H1 (cell line): ENCODE results near the gene CD151. TPM values are rescaled to one million over a fixed set of nuclear protein-coding genes. Genes with fewer than 3 reads are reported as not detected.

Experiments
- KDM5A ChIP-seq: fragments of 200-600 bp; IDR thresholded peaks from 2 replicates; pipeline ENCODE4 v1.7.1; 2012; ENCODE audit warnings: mild to moderate bottlenecking, low read length, inconsistent platforms, mixed read lengths
- MAFK ChIP-seq: IDR thresholded peaks from 2 replicates; pipeline ENCODE4 v1.6.1; 2012; ENCODE audit warnings: low read depth, mild to moderate bottlenecking, improper control_type of control experiment, low read length
- NANOG ChIP-seq: IDR thresholded peaks from 2 replicates; pipeline ENCODE4 v1.6.1; 2011; ENCODE audit warnings: low read length, low read depth, mild to moderate bottlenecking, inconsistent platforms; ENCODE audit not compliant: insufficient read depth, poor library complexity, severe bottlenecking
- RAD21 ChIP-seq, 2 experiments: IDR thresholded peaks in 1 of 2; conservative IDR thresholded peaks in 1 of 2; 2 replicates each; pipeline ENCODE4 v1.6.1; 2011; ENCODE audit warnings: low read depth in 2 of 2, low read length in 2 of 2, improper control_type of control experiment in 1 of 2, inconsistent platforms in 1 of 2, mild to moderate bottlenecking in 1 of 2, moderate library complexity in 1 of 2
- RFX5 ChIP-seq: IDR thresholded peaks from 2 replicates; pipeline ENCODE4 v1.6.1; 2011; ENCODE audit warnings: low read depth, low read length, improper control_type of control experiment, borderline replicate concordance
- RNF2 ChIP-seq: fragments of 200-900, 300-1000 bp; sonication (generic); IDR thresholded peaks from 2 replicates; pipeline ENCODE4 v1.7.1; 2016; ENCODE audit warnings: borderline replicate concordance, low read depth, mild to moderate bottlenecking, antibody characterized with exemption, low read length; ENCODE audit not compliant: poor library complexity, severe bottlenecking; ENCODE audit errors: missing control alignments
- SIRT6 ChIP-seq: IDR thresholded peaks from one replicate; pipeline ENCODE4 v1.7.1; 2012; ENCODE audit warnings: low read length, inconsistent platforms
- SP4 ChIP-seq: IDR thresholded peaks from 2 replicates; pipeline ENCODE4 v1.6.1; 2012; ENCODE audit warnings: low read length, inconsistent platforms
- YY1 ChIP-seq: IDR thresholded peaks from 2 replicates; pipeline ENCODE4 v1.6.1; 2011; ENCODE audit warnings: low read depth, mild to moderate bottlenecking, low read length
- polyA plus RNA-seq, 7 experiments: library from polyadenylated mRNA; depleted of rRNA in 3 of 7; stranded (reverse) in 5 of 7; unstranded in 2 of 7; fragments of >200 nt in 5 of 7; fragments of 200-250 nt in 2 of 7; gene quantifications; 1 replicate in 5 of 7; 2 replicates in 1 of 7; 4 replicates in 1 of 7; pipeline versions ENCODE4 v1.2.1 to v1.2.3, GENCODE V29; 2011 to 2013; ENCODE audit warnings: missing spikeins in 2 of 7, mixed read lengths in 2 of 7
- total RNA-seq: library from RNA; stranded (reverse); fragmentation: NEBNext Ultra II Directional; extraction: Animal tissue kit (Norgen Biotek cat#: 25700); gene quantifications from 2 replicates; pipeline ENCODE4 v1.2.1, GENCODE V29; 2021
- TF ChIP-seq, protein P1 (sequence below): IDR thresholded peaks from 2 replicates; pipeline ENCODE4 v1.6.1; 2012; ENCODE audit warnings: low read length, inconsistent platforms

Gene CD151
- total and polyA plus RNA-seq, 2 of the 8 experiments (the other 6 are each of a cell fraction or from before 2014, with no cell fraction given): 101 to 212 TPM

DNA sequence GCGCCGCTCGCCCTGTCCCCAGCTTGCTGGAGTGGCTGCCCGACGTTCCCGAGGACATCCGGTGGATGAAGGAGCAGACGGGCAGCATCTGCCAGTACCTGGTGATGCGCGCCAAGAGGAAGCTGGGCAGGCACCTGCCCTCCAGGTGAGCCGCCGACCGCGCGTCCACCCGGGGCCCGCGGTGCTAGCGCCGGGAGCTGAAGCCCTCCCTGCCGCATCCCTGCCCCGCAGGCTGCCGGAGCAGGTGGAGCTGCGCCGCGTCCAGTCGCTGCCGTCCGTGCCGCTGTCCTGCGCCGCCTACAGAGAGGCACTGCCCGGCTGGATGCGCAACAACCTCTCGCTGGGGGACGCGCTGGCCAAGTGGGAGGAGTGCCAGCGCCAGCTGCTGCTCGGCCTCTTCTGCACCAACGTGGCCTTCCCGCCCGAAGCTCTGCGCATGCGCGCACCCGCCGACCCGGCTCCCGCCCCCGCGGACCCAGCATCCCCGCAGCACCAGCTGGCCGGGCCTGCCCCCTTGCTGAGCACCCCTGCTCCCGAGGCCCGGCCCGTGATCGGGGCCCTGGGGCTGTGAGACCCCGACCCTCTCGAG is 8.4 kb upstream of the CD151 start (continued):
- TF ChIP-seq RNF2 (no peak), RAD21 (IDR thresholded peaks at IDR 0.05 in 1 of 2, conservative IDR thresholded peaks at IDR 0.05 in 1 of 2; ENCODE audit: low read depth in 2 of 2, low read length in 2 of 2) (no peak), YY1 (no peak), KDM5A (no peak), NANOG (no peak), MAFK (no peak), SIRT6 (no peak), RFX5 (no peak), SP4 (no peak)
- TF ChIP-seq, protein P1, sequence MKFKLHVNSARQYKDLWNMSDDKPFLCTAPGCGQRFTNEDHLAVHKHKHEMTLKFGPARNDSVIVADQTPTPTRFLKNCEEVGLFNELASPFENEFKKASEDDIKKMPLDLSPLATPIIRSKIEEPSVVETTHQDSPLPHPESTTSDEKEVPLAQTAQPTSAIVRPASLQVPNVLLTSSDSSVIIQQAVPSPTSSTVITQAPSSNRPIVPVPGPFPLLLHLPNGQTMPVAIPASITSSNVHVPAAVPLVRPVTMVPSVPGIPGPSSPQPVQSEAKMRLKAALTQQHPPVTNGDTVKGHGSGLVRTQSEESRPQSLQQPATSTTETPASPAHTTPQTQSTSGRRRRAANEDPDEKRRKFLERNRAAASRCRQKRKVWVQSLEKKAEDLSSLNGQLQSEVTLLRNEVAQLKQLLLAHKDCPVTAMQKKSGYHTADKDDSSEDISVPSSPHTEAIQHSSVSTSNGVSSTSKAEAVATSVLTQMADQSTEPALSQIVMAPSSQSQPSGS: no peak
